Prostate gland (tissue), 2 donors: ENCODE data around the gene LEPR. TPM values are rescaled to one million over a fixed set of nuclear protein-coding genes. Genes with fewer than 3 reads are reported as not detected.

Experiments
- DNase-seq: peaks from one replicate; pipeline ENCODE4 v3.0.0-alpha.2; 2019; ENCODE audit warnings: low spot score
- H3K27ac ChIP-seq, 2 donors: fragments of 200-600 bp; sonication (generic); 2 replicates each; pipeline ENCODE4 v1.5.1; 2017 to 2019
- H3K27me3 ChIP-seq: fragments of 200-600 bp; sonication (generic); replicated peaks from 2 replicates; pipeline ENCODE4 v1.5.1; 2019; ENCODE audit not compliant: insufficient read depth
- H3K36me3 ChIP-seq, 2 donors: fragments of 200-600 bp; sonication (generic); 1 replicate in 1 of 2; 2 replicates in 1 of 2; pipeline versions ENCODE4 v1.5.1 to v1.8.1; 2017 to 2019
- H3K4me1 ChIP-seq: fragments of 200-600 bp; sonication (generic); replicated peaks from 2 replicates; pipeline ENCODE4 v1.5.1; 2019
- H3K4me3 ChIP-seq, 2 donors: fragments of 200-600 bp; sonication (generic); 2 replicates each; pipeline ENCODE4 v1.5.1; 2017 to 2019
- H3K9me3 ChIP-seq: fragments of 200-600 bp; sonication (generic); 2 replicates; pipeline ENCODE4 v1.5.1; 2017
- POLR2A ChIP-seq: fragments of 450-650 bp; IDR thresholded peaks from one replicate; pipeline ENCODE4 v1.6.1; 2016; ENCODE audit warnings: antibody characterized with exemption, mild to moderate bottlenecking
- POLR2AphosphoS5 ChIP-seq: sonication (generic); formaldehyde crosslinking; IDR thresholded peaks from one replicate; pipeline ENCODE4 v1.6.1; 2017; ENCODE audit warnings: antibody characterized with exemption
- WGBS: methylation state at CpG from one replicate; pipeline ENCODE4 v1.1.5; 2018; 5-methylcytosine and 5-hydroxymethylcytosine counted together
- intact Hi-C: fragments of 100-400 bp; cut with DNase I; formaldehyde crosslinking; loops from one replicate; pipeline ENCODE4 v1.14.2; 2022
- total RNA-seq, 2 donors: library from RNA; depleted of rRNA; stranded (reverse); fragments of >200 nt; gene quantifications; one replicate each; pipeline ENCODE4 v1.1.0, GENCODE V29; 2016
- TF ChIP-seq, protein P1 (sequence below), 4 experiments: fragments of 200-600 bp in 2 of 4; fragments of 450-650 bp in 2 of 4; sonication (generic) in 2 of 4; IDR thresholded peaks; 1 replicate in 3 of 4; 2 replicates in 1 of 4; pipeline ENCODE4 v1.5.1; 2016 to 2019; ENCODE audit warnings: antibody characterized with exemption in 4 of 4, mild to moderate bottlenecking in 2 of 4, moderate library complexity in 2 of 4

The LEPR gene
- total RNA-seq, 2 donors from 2014 or later = 5.6 to 13.9 TPM

DNA sequence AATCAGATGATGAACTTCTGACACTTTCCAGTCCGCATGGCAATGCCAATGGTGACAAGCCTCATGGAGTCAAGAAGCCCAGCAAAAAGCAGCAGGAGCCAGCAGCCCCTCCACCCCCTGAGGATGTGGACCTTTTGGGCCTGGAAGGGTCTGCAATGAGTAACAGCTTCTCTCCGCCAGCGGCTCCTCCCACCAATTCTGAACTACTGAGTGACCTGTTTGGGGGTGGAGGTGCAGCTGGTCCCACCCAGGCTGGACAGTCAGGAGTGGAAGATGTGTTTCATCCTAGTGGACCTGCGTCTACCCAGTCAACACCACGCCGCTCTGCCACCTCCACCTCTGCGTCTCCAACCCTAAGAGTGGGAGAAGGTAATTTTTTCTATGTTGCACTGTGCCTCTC is 28.0 kb upstream of the LEPR start:
- H3K27ac ChIP-seq = no peak overlapping the region
- no peaks in the 10 kb centered on the region for H3K36me3 ChIP-seq
- H3K4me1 ChIP-seq = no peaks in the 10 kb centered on the region
- no peaks in the 10 kb centered on the region for H3K27me3 ChIP-seq
- WGBS = 93% methylated on average over 7 of the region's 7 CpGs
- intact Hi-C loops = no loop called here
- no peak for TF ChIP-seq POLR2A
- TF ChIP-seq, protein P1, sequence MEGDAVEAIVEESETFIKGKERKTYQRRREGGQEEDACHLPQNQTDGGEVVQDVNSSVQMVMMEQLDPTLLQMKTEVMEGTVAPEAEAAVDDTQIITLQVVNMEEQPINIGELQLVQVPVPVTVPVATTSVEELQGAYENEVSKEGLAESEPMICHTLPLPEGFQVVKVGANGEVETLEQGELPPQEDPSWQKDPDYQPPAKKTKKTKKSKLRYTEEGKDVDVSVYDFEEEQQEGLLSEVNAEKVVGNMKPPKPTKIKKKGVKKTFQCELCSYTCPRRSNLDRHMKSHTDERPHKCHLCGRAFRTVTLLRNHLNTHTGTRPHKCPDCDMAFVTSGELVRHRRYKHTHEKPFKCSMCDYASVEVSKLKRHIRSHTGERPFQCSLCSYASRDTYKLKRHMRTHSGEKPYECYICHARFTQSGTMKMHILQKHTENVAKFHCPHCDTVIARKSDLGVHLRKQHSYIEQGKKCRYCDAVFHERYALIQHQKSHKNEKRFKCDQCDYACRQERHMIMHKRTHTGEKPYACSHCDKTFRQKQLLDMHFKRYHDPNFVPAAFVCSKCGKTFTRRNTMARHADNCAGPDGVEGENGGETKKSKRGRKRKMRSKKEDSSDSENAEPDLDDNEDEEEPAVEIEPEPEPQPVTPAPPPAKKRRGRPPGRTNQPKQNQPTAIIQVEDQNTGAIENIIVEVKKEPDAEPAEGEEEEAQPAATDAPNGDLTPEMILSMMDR (IDR thresholded peaks at IDR 0.05) = no peak
- no peak for TF ChIP-seq POLR2AphosphoS5
- no peak overlapping the region for H3K4me3 ChIP-seq
- H3K9me3 ChIP-seq = no peaks in the 10 kb centered on the region
- no peak for DNase-seq

DNA sequence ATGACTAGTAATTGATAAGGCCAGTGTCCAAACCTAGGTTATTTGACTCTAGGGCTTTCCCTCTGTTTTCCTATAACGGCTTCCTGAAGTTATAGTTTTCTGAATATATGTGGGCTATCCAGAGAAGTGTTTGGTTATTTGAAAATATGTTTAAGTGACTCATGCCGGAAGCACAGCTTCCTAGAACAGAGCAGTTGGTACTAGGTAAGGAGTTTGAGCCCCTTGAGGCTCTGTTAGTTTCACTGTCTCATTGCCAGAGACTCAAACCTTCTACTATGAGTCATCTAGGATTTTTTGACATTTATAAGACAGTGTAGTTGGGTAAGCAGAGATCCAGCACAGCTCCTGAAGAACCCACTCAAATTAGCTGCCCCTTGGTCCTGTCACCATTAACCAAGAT is 27.1 kb upstream of the LEPR start:
- Histone ChIP-seq H3K27ac (no peak overlapping the region), H3K36me3 (no peaks in the 10 kb centered on the region), H3K9me3 (no peaks in the 10 kb centered on the region), H3K4me1 (no peaks in the 10 kb centered on the region), H3K27me3 (no peaks in the 10 kb centered on the region), H3K4me3 (no peak overlapping the region)
- intact Hi-C loops = no loop called here
- 91% methylated on average over 2 of the region's 2 CpGs for WGBS
- no peak for TF ChIP-seq POLR2AphosphoS5
- no peak for TF ChIP-seq POLR2A
- TF ChIP-seq, protein P1 (IDR thresholded peaks at IDR 0.05) = no peak
- no peak for DNase-seq

DNA sequence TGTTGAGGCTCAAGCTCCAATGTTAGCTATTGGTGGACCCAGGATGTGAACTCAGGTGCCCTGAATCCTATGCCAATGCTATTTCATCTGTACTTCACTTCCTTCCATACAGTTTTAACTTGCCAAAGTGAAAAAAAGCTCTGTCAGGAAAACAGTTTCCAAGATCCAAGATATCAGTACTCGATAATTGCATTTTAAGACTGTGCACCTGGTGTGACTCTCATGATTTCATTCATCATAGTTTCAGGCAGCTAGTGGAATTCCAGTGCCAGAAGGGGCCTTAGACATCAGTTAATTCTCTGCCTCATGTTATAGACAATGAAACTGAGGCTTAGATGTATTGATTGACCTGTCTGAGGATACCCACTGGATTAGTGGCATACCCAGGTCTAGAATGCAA is 26.5 kb upstream of the LEPR start:
- Histone ChIP-seq H3K9me3 (no peaks in the 10 kb centered on the region), H3K27ac (no peak overlapping the region), H3K4me3 (no peak overlapping the region), H3K4me1 (no peaks in the 10 kb centered on the region), H3K36me3 (no peaks in the 10 kb centered on the region), H3K27me3 (no peaks in the 10 kb centered on the region)
- WGBS = 70% methylated on average over 1 of the region's 1 CpG
- DNase-seq = no peak
- intact Hi-C loops = no loop called here
- TF ChIP-seq POLR2AphosphoS5 = no peak
- TF ChIP-seq POLR2A = no peak
- TF ChIP-seq, protein P1 (IDR thresholded peaks at IDR 0.05) = no peak

DNA sequence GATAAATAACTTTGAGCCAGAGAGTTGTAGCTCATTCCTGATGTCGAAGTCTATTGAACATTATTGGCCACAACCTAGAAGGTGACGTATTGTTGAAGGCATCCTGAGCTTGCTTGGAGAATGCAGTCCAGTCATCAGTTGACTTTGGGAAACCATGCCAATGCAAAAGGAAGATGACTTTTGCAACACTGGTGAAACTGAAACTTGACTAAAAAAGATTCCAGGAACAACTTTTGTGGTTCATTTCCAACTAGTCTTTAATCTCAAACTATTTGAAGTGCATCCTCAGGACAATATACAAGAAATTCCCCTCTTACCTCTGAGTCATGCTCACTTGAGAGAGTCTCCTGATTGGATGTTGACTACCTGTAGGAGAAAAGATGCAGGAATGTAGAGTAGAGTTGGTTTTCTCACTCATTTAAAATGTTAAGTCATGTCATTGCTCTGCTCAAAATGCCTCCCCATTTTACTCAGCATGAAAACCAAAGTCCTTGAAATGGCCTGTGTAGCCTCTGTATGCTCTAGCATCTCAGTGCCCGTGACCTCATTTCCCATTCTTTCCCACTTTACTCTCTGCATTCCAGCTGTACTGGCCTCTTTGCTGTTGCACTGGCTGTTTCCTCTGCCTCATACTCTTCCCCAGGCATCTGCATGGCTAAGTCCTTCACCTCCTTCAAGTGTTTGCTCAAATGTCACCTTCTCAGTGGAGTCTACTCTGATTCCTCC is 24.4 kb upstream of the LEPR start:
- WGBS = 96% methylated on average over 3 of the region's 3 CpGs
- no peaks in the 10 kb centered on the region for H3K27me3 ChIP-seq
- H3K4me1 ChIP-seq = no peaks in the 10 kb centered on the region

DNA sequence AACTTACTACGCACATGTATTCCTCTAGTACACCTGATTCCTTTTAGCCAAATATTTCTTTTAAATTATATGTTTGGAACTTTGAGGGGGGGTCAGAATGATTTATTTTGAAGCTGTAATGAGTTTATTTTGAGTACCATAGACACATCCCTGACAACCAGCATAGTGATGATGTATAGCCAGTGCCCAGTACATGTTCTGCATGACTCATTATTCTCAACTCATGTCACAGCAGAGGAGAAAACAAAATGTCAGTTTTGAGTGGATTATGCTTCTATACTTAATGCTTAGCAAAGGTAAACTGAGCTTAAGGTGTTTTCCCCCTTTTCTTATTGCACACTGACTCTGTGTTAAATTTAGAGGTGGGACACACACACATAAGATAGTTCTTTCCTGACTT is 22.4 kb upstream of the LEPR start:
- Histone ChIP-seq H3K4me1 (no peaks in the 10 kb centered on the region), H3K27ac (no peak overlapping the region), H3K4me3 (no peak overlapping the region), H3K27me3 (no peaks in the 10 kb centered on the region), H3K9me3 (no peaks in the 10 kb centered on the region), H3K36me3 (no peaks in the 10 kb centered on the region)
- WGBS = 92% methylated on average over 1 of the region's 1 CpG
- TF ChIP-seq, protein P1 (IDR thresholded peaks at IDR 0.05) = no peak
- TF ChIP-seq POLR2AphosphoS5 (no peak), POLR2A (no peak)
- DNase-seq = no peak
- intact Hi-C loops = no loop called here

More for the DNA sequence above, 24.4 kb upstream of the LEPR start:
- Histone ChIP-seq H3K4me3 (no peak overlapping the region), H3K9me3 (no peaks in the 10 kb centered on the region), H3K27ac (no peak overlapping the region), H3K36me3 (no peaks in the 10 kb centered on the region)
- intact Hi-C loops = no loop called here
- DNase-seq = no peak
- TF ChIP-seq POLR2A (no peak), POLR2AphosphoS5 (no peak)
- TF ChIP-seq, protein P1 (IDR thresholded peaks at IDR 0.05) = no peak
